GM12875 (cell line): ENCODE results near the gene EHD4.

Experiments used
- H3K4me3 ChIP-seq: one replicate; pipeline ENCODE4 v1.5.1; 2011; ENCODE audit warnings: low read depth, low read length, control low read depth
- CTCF ChIP-seq: IDR thresholded peaks from 2 replicates; pipeline ENCODE4 v1.5.1; 2011; ENCODE audit warnings: low read depth, mild to moderate bottlenecking, control low read depth, inconsistent platforms, low read length, moderate library complexity, borderline replicate concordance; ENCODE audit not compliant: insufficient read depth

Gene EHD4

GRCh38 chr15:41944313-41944940, 27.9 kb downstream of the EHD4 start:
- H3K4me3 ChIP-seq: no peak overlapping the region
- no peak for TF ChIP-seq CTCF

GRCh38 chr15:41943543-41944312, 28.6 kb downstream of the EHD4 start:
- TF ChIP-seq CTCF: no peak
- no peak overlapping the region for H3K4me3 ChIP-seq

- H3K4me3 ChIP-seq: no peak overlapping the region
- no peak for TF ChIP-seq CTCF
Measured at GRCh38 chr15:41942886-41943285, 29.5 kb downstream of the EHD4 start.

- H3K4me3 ChIP-seq: no peak overlapping the region
- TF ChIP-seq CTCF: no peak
Measured at GRCh38 chr15:41941644-41942415, 30.5 kb downstream of the EHD4 start.

- no peak overlapping the region for H3K4me3 ChIP-seq
- TF ChIP-seq CTCF: no peak
Measured at GRCh38 chr15:41940441-41940857, 31.9 kb downstream of the EHD4 start.

GRCh38 chr15:41939986-41940385, 32.4 kb downstream of the EHD4 start:
- no peak for TF ChIP-seq CTCF

GRCh38 chr15:41937568-41937923, 34.8 kb downstream of the EHD4 start:
- TF ChIP-seq CTCF: no peak
- no peak overlapping the region for H3K4me3 ChIP-seq

More at GRCh38 chr15:41939986-41940385, 32.4 kb downstream of the EHD4 start:
- no peak overlapping the region for H3K4me3 ChIP-seq
